ENCODE data around the gene SH3BP2.
A peak's percentile ranks its signal among the peaks of the same experiment; 100 is the strongest.

Gene SH3BP2

DNA sequence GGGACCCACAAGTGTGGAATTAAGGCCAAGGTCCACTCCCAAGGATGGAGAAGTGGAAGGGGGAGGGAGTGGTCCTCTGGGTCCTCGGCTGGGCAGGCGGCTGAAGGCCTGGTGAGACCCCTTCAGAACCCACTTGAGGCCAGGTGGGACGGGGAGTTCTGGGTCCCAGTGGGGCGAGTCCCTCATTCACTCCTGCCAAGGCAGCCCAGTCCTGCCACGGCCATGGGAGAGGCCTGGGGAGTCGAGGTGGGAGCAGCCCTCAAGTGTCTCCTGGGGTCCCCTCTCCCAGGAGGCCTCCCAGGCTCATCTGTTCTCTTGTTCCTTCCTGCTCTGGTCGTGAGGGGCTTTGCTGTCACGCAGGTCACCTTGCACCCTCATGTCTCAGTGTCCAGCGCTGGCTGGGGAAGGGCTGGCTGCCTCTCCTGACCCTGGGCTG lies 6.1 kb upstream of the SH3BP2 start:
- Histone ChIP-seq H3K36me3 (no peaks in the 10 kb centered on the region), H3K9me3 (no peaks in the 10 kb centered on the region), H3K4me1 (peaks cover 3% of the 10 kb centered on the region; the same call in 1 of the 2 replicates), H3K4me3 (ENCODE audit: low read depth, low read length) (no peak overlapping the region), H3K27me3 (no peaks in the 10 kb centered on the region)
- DNase-seq: peak; percentile 5
- no peak for TF ChIP-seq CTCF (IDR thresholded peaks at IDR 0.05; ENCODE audit: low read depth, low read length)

DNA sequence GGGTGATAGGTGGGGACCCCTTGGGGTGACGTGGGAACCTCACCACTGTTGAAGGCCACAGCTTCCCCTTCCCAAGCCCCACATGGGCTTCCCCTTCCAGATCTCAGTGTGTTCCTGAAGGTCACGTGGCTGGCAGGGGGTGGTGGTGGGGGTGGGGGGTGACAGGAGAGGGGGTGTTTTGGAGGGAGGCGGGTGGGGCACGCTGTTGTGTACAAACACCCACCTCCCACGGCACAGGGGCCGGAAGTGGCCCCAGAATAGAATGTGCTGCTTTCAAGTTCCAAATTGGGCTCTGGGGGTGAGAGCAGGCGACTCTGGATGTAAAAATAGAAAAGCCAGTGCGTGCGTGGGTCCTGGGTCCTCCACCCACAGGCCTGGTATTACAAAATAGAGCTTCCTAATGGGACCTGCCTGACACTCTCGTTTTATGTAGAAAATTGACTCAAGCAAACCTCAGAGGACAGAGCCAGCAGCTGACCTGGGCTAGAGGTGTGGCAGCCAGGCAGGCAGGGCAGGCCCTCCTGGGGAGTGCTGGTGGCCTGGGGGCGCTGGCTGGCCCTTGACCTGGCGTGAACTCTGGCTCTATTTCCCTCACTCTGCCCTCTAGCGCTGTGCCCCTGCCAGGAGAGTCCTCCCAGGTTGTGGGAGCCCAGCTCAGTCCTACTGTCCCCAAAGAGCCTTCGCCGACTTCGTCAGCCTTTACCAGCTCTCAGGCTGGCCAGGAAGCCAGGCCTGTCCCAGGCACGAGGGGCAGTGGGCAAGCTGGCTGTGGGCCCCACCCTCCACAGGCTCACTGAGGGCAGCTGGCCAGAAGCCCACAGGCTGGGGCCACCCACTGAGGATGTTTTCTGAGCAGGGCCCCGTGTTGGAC lies 5.4 kb upstream of the SH3BP2 start:
- no peaks in the 10 kb centered on the region for H3K9me3 ChIP-seq
- no peaks in the 10 kb centered on the region for H3K36me3 ChIP-seq
- H3K4me3 ChIP-seq (ENCODE audit: low read depth, low read length): no peak overlapping the region
- TF ChIP-seq CTCF (IDR thresholded peaks at IDR 0.05; ENCODE audit: low read depth, low read length): no peak
- H3K27me3 ChIP-seq: no peaks in the 10 kb centered on the region
- peaks cover 3% of the 10 kb centered on the region; the same call in 1 of the 2 replicates for H3K4me1 ChIP-seq
- peak; percentile 8 for DNase-seq

- Histone ChIP-seq H3K9me3 (no peaks in the 10 kb centered on the region), H3K4me3 (ENCODE audit: low read depth, low read length) (no peak overlapping the region), H3K4me1 (peaks cover 3% of the 10 kb centered on the region; the same call in 1 of the 2 replicates), H3K27me3 (no peaks in the 10 kb centered on the region), H3K36me3 (no peaks in the 10 kb centered on the region)
- DNase-seq: no peak
- TF ChIP-seq CTCF (IDR thresholded peaks at IDR 0.05; ENCODE audit: low read depth, low read length): no peak
Measured at GRCh38 chr4:2788101-2788500, 4.8 kb upstream of the SH3BP2 start.

DNA sequence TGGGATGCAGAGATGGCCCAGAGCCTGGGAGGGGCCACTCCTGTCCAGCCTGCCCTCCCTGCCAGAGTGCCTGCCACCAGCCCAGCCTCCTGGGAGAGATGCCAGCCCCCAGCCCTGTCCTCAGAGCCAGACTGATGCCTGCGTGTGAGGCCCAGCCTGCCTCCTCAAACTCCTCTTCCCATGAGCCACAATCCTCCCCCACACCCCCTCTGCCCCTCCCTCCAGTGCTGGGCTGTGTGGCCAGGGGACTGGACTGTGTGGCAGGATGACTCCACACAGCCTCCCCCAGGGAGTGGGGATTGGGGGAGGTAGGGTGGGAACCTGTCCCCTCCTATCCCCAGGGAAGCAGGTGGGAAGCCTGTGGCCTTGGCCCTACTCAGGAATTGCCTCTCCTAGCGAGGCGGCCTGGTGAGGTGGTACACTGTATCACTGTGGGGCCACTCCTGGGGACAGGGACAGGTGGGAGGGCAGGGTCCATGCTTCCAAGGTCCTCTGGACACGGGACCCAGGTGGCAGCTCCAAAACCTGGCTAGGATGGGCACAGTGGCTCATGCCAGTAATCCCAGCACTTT lies 4.3 kb upstream of the SH3BP2 start:
- H3K4me3 ChIP-seq (ENCODE audit: low read depth, low read length): no peak overlapping the region
- peak; percentile 47 for DNase-seq
- TF ChIP-seq CTCF (IDR thresholded peaks at IDR 0.05; ENCODE audit: low read depth, low read length): no peak

GRCh38 chr4:2789351-2789750 lies 3.5 kb upstream of the SH3BP2 start:
- no peak overlapping the region for H3K4me3 ChIP-seq (ENCODE audit: low read depth, low read length)
- no peak for DNase-seq
- peaks cover 10% of the 10 kb centered on the region for H3K4me1 ChIP-seq
- no peak for TF ChIP-seq CTCF (IDR thresholded peaks at IDR 0.05; ENCODE audit: low read depth, low read length)
- H3K9me3 ChIP-seq: no peaks in the 10 kb centered on the region
- no peaks in the 10 kb centered on the region for H3K27me3 ChIP-seq
- H3K36me3 ChIP-seq: no peaks in the 10 kb centered on the region

More for the DNA sequence above, 4.3 kb upstream of the SH3BP2 start:
- no peaks in the 10 kb centered on the region for H3K27me3 ChIP-seq
- peaks cover 4% of the 10 kb centered on the region for H3K4me1 ChIP-seq
- H3K36me3 ChIP-seq: no peaks in the 10 kb centered on the region
- no peaks in the 10 kb centered on the region for H3K9me3 ChIP-seq
